ENCODE results near the gene AGAP2. TPM values are rescaled to one million over a fixed set of nuclear protein-coding genes. Genes with fewer than 3 reads are reported as not detected.

The AGAP2 gene
- total and polyA plus RNA-seq, 2 of the 8 experiments (the other 6 are each of a cell fraction or from before 2014, with no cell fraction given): 1.5 TPM

DNA sequence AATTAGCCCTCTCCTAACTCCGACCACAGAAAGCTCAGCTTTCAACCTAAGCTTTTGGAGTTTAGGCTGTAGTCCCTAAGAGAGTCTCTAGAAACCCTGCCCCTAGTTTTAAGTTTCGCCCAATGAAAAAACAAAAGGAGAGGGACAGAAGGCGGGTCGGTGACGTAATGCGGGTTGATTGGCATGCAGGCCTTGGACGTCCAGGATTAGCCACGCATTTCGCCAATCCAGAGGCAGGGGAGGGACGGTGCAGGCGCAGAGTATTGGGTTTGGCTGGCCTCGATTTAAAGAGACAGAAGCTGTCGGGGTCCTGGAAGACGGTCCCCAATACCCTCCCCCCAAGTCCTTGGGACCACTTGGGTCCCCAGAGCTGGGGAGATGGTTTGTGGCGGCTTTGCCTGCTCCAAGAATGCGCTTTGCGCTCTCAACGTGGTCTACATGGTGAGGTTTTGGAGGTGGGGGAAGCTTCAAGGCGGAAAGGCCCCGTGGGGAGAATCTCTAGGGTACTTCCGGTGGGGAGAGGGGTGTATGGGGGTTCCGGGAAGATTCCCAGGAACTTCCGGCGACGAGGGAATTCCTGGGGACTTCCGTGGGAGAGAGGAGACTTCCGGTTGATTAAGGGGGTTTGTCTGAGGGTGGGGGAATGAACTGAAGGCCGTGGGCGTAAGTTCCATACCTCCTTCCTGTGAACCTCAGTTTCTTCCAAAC lies 6.4 kb upstream of the AGAP2 start, which contains the start of gene TSPAN31 (continued):
- TF ChIP-seq TAF7 (optimal IDR thresholded peaks at IDR 0.05; ENCODE audit: borderline replicate concordance, low read depth, low read length) (peak; percentile 64), CBX8 (IDR thresholded peaks at IDR 0.05; ENCODE audit: borderline replicate concordance, low read depth, low read length) (no peak), NRF1 (IDR thresholded peaks at IDR 0.05; ENCODE audit: low read depth, low read length) (0 out of 2 replicates have a peak, but pooled peaks have one; percentile 8), POLR2AphosphoS5 (IDR thresholded peaks at IDR 0.05; ENCODE audit: low read depth, low read length) (peak; percentile 80)
